Astrocyte of the cerebellum (primary cell): ENCODE data around the gene CACNG5.

Experiments
- DNase-seq: peaks from one replicate; pipeline ENCODE4 v3.0.0-alpha.2; 2011; ENCODE audit warnings: low read depth
- H3K4me3 ChIP-seq: 2 replicates; pipeline ENCODE4 v1.5.1; 2011; ENCODE audit warnings: mild to moderate bottlenecking, low read depth, low read length, moderate library complexity
- CTCF ChIP-seq: IDR thresholded peaks from 2 replicates; pipeline ENCODE4 v1.5.1; 2012; ENCODE audit warnings: low read length, low read depth, moderate library complexity, mild to moderate bottlenecking; ENCODE audit errors: missing control alignments
- in situ Hi-C: cut with HindIII; loops from 2 replicates; pipeline ENCODE4 v1.10.0; 2017; ENCODE audit warnings: low sequenced_read_pairs

Gene CACNG5

GRCh38 chr17:66934040-66934439 lies 99.1 kb downstream of the CACNG5 start:
- TF ChIP-seq CTCF: no peak
- no peak overlapping the region for H3K4me3 ChIP-seq
- no peak for DNase-seq
- in situ Hi-C loops: no loop called here
